ENCODE results near the gene ANKS3. TPM values are rescaled to one million over a fixed set of nuclear protein-coding genes. Genes with fewer than 3 reads are reported as not detected.
"Not testable (repeated sequence)": the region's sequence is repeated elsewhere in the genome, so short reads cannot be mapped to it uniquely, and the experiment has no call there.

ANKS3 gene
- total RNA-seq, 5 donors from 2014 or later (not counting 1 experiment from before 2014, with no cell fraction given) = 24.2 to 37.1 (median 32.2) TPM

- 85% methylated on average over 7 of the region's 15 CpGs for WGBS (ENCODE audit: insufficient coverage)
These were observed 83.5 kb downstream of the ANKS3 start for GRCh38 chr16:4650443-4651074.

GRCh38 chr16:4649744-4650442 lies 84.2 kb downstream of the ANKS3 start:
- no peak overlapping the region for H3K4me3 ChIP-seq (ENCODE audit: control insufficient read depth in 1 of 2, extremely low read depth in 1 of 2, low read length in 1 of 2)
- H3K27ac ChIP-seq (ENCODE audit: low read length) = no peak overlapping the region
- Mint-ChIP-seq H3K4me1 (peaks cover 37 to 47% (median 42%) of the 10 kb centered on the region in 3 donors), H3K27ac (peak overlapping the region; percentile 56 to 61), H3K4me3 (peak overlapping the region in 1 of 3 donors; percentile 51), H3K9me3 (no peaks in the 10 kb centered on the region), H3K27me3 (no peaks in the 10 kb centered on the region), H3K36me3 (peaks cover 13% of the 10 kb centered on the region)
- POLR2A ChIA-PET = interaction anchor here in 1 of 2 donors (0.7 kb wide), 1 partner anchor 17 kb away, joined by 4 read pairs; no protein-coding TSS in a partner anchor
- DNase-seq = peak in 7 of 35 experiments; percentile 15 to 32 (median 19)
- no peaks in the 10 kb centered on the region for H3K9me3 ChIP-seq
- H3K4me1 ChIP-seq (ENCODE audit: control insufficient read depth in 1 of 2, extremely low read depth in 1 of 2, insufficient read depth in 2 of 2, low read length in 2 of 2) = peaks cover 13 to 49% of the 10 kb centered on the region in 2 experiments
- peak in 3 of 4 experiments; percentile 23 to 43 (median 36) for ATAC-seq (replicated peaks in 1 of 4)
- peaks cover 8 to 39% of the 10 kb centered on the region in 2 donors for H3K36me3 ChIP-seq (ENCODE audit: control insufficient read depth in 2 of 2, extremely low read depth in 1 of 2, insufficient read depth in 1 of 2, low read length in 1 of 2)
- no peaks in the 10 kb centered on the region for H3K27me3 ChIP-seq (replicated peaks in 1 of 2; ENCODE audit: control insufficient read depth in 2 of 2, extremely low read depth in 1 of 2, insufficient read depth in 2 of 2, low read length in 1 of 2)
- WGBS (ENCODE audit: insufficient coverage) = 98% methylated on average over 10 of the region's 25 CpGs
- CTCF ChIA-PET = interaction anchor here (0.5 to 1.5 kb wide), 7 partner anchors 18 to 853 kb away, joined by 3 to 8 read pairs (median 5); partner anchors contain the start of gene MGRN1 (in 2 of the 2)

More at GRCh38 chr16:4650443-4651074, 83.5 kb downstream of the ANKS3 start:
- Mint-ChIP-seq H3K4me1 (peaks cover 34 to 42% (median 38%) of the 10 kb centered on the region in 3 donors), H3K4me3 (peak overlapping the region in 1 of 3 donors; percentile 51), H3K27ac (peak overlapping the region in 1 of 2 donors; percentile 61), H3K36me3 (peaks cover 13% of the 10 kb centered on the region)
- POLR2A ChIA-PET; H3K9me3 ChIP-seq; H3K4me3 ChIP-seq (ENCODE audit: control insufficient read depth in 1 of 2, extremely low read depth in 1 of 2, low read length in 1 of 2); H3K9me3 Mint-ChIP-seq; H3K27me3 ChIP-seq (replicated peaks in 1 of 2; ENCODE audit: control insufficient read depth in 2 of 2, extremely low read depth in 1 of 2, insufficient read depth in 2 of 2, low read length in 1 of 2); H3K27ac ChIP-seq (ENCODE audit: low read length); H3K27me3 Mint-ChIP-seq: not testable (repeated sequence)
- ATAC-seq (replicated peaks in 1 of 4) (peak; percentile 63 to 71 (median 65)), DNase-seq (peak; percentile 47 to 88 (median 70))
- CTCF ChIA-PET = interaction anchor here (0.5 to 1.5 kb wide), 4 partner anchors 19 to 145 kb away, joined by 5 to 8 read pairs (median 6); partner anchors contain the start of gene MGRN1 (in 1 of the 2)
- Histone ChIP-seq H3K4me1 (ENCODE audit: control insufficient read depth in 1 of 2, extremely low read depth in 1 of 2, insufficient read depth in 2 of 2, low read length in 2 of 2) (peaks cover 13 to 45% of the 10 kb centered on the region in 2 experiments), H3K36me3 (ENCODE audit: control insufficient read depth in 2 of 2, extremely low read depth in 1 of 2, insufficient read depth in 1 of 2, low read length in 1 of 2) (peaks cover 8 to 43% of the 10 kb centered on the region in 2 donors)

GRCh38 chr16:4648917-4649316 lies 85.2 kb downstream of the ANKS3 start:
- H3K27me3 Mint-ChIP-seq = no peaks in the 10 kb centered on the region
- ChIA-PET POLR2A (interaction anchor here in 1 of 2 donors (0.7 kb wide), 1 partner anchor 19 kb away, joined by 4 read pairs; no protein-coding TSS in a partner anchor), CTCF (interaction anchor here in 1 of 2 donors (0.8 kb wide), 1 partner anchor 25 kb away, joined by 3 read pairs; the partner anchor contains the start of gene MGRN1)
- H3K27ac ChIP-seq (ENCODE audit: low read length) = no peak overlapping the region
- over 99% methylated on average over 9 of the region's 13 CpGs for WGBS (ENCODE audit: insufficient coverage)
- peaks cover 13% of the 10 kb centered on the region for H3K36me3 Mint-ChIP-seq
- DNase-seq (no peak), ATAC-seq (replicated peaks in 1 of 4) (no peak)
- H3K4me3 ChIP-seq (ENCODE audit: control insufficient read depth in 1 of 2, extremely low read depth in 1 of 2, low read length in 1 of 2) = no peak overlapping the region
- H3K4me1 Mint-ChIP-seq = peaks cover 37 to 47% (median 42%) of the 10 kb centered on the region in 3 donors
- H3K4me1 ChIP-seq (ENCODE audit: control insufficient read depth in 1 of 2, extremely low read depth in 1 of 2, insufficient read depth in 2 of 2, low read length in 2 of 2) = peaks cover 13 to 49% of the 10 kb centered on the region in 2 experiments
- H3K4me3 Mint-ChIP-seq = peak overlapping the region in 1 of 3 donors; percentile 36
- no peaks in the 10 kb centered on the region for H3K9me3 Mint-ChIP-seq
- H3K36me3 ChIP-seq (ENCODE audit: control insufficient read depth in 2 of 2, extremely low read depth in 1 of 2, insufficient read depth in 1 of 2, low read length in 1 of 2) = peaks cover 8 to 29% of the 10 kb centered on the region in 2 donors
- no peaks in the 10 kb centered on the region for H3K9me3 ChIP-seq
- H3K27ac Mint-ChIP-seq = peak overlapping the region in 1 of 2 donors; percentile 52
- no peaks in the 10 kb centered on the region for H3K27me3 ChIP-seq (replicated peaks in 1 of 2; ENCODE audit: control insufficient read depth in 2 of 2, extremely low read depth in 1 of 2, insufficient read depth in 2 of 2, low read length in 1 of 2)

- H3K9me3 ChIP-seq = no peaks in the 10 kb centered on the region
- no peak overlapping the region for H3K27ac ChIP-seq (ENCODE audit: low read length)
- peaks cover 8 to 23% of the 10 kb centered on the region in 2 donors for H3K36me3 ChIP-seq (ENCODE audit: control insufficient read depth in 2 of 2, extremely low read depth in 1 of 2, insufficient read depth in 1 of 2, low read length in 1 of 2)
- Mint-ChIP-seq H3K27me3 (no peaks in the 10 kb centered on the region), H3K9me3 (no peaks in the 10 kb centered on the region), H3K36me3 (peaks cover 9% of the 10 kb centered on the region), H3K4me1 (peaks cover 37 to 47% (median 43%) of the 10 kb centered on the region in 3 donors), H3K4me3 (peak overlapping the region in 1 of 3 donors; percentile 55), H3K27ac (peak overlapping the region; percentile 66 to 71)
- no peak for DNase-seq
- no peaks in the 10 kb centered on the region for H3K27me3 ChIP-seq (replicated peaks in 1 of 2; ENCODE audit: control insufficient read depth in 2 of 2, extremely low read depth in 1 of 2, insufficient read depth in 2 of 2, low read length in 1 of 2)
- ChIA-PET POLR2A (no interaction called here), CTCF (interaction anchor here in 1 of 2 donors (0.7 kb wide), 1 partner anchor 295 kb away, joined by 3 read pairs; no protein-coding TSS in a partner anchor)
- WGBS (ENCODE audit: insufficient coverage) = 95% methylated on average over 8 of the region's 8 CpGs
- H3K4me1 ChIP-seq (ENCODE audit: control insufficient read depth in 1 of 2, extremely low read depth in 1 of 2, insufficient read depth in 2 of 2, low read length in 2 of 2) = peaks cover 13 to 49% of the 10 kb centered on the region in 2 experiments
- no peak overlapping the region for H3K4me3 ChIP-seq (ENCODE audit: control insufficient read depth in 1 of 2, extremely low read depth in 1 of 2, low read length in 1 of 2)
- peak in 1 of 4 experiments; percentile 3 for ATAC-seq (replicated peaks in 1 of 4)
These were observed 86.5 kb downstream of the ANKS3 start for GRCh38 chr16:4647644-4647980.

- CTCF ChIA-PET = no interaction called here
- Histone ChIP-seq H3K27me3 (replicated peaks in 1 of 2; ENCODE audit: control insufficient read depth in 2 of 2, extremely low read depth in 1 of 2, insufficient read depth in 2 of 2, low read length in 1 of 2) (no peaks in the 10 kb centered on the region), H3K4me3 (ENCODE audit: control insufficient read depth in 1 of 2, extremely low read depth in 1 of 2, low read length in 1 of 2) (no peak overlapping the region), H3K36me3 (ENCODE audit: control insufficient read depth in 2 of 2, extremely low read depth in 1 of 2, insufficient read depth in 1 of 2, low read length in 1 of 2) (peaks cover 5 to 17% of the 10 kb centered on the region in 2 donors), H3K27ac (ENCODE audit: low read length) (no peak overlapping the region), H3K4me1 (ENCODE audit: control insufficient read depth in 1 of 2, extremely low read depth in 1 of 2, insufficient read depth in 2 of 2, low read length in 2 of 2) (peaks cover 13 to 49% of the 10 kb centered on the region in 2 experiments), H3K9me3 (no peaks in the 10 kb centered on the region)
- peaks cover 37 to 47% (median 43%) of the 10 kb centered on the region in 3 donors for H3K4me1 Mint-ChIP-seq
- H3K4me3 Mint-ChIP-seq = peak overlapping the region in 1 of 3 donors; percentile 55
- no peaks in the 10 kb centered on the region for H3K27me3 Mint-ChIP-seq
- H3K36me3 Mint-ChIP-seq = peaks cover 9% of the 10 kb centered on the region
- H3K9me3 Mint-ChIP-seq = no peaks in the 10 kb centered on the region
- ATAC-seq (replicated peaks in 1 of 4) (peak in 3 of 4 experiments; percentile 25 to 71 (median 47)), DNase-seq (peak in 14 of 35 experiments; percentile 13 to 49 (median 32))
- H3K27ac Mint-ChIP-seq = peak overlapping the region; percentile 66 to 71
- POLR2A ChIA-PET = no interaction called here
- 66% methylated on average over 17 of the region's 22 CpGs for WGBS (ENCODE audit: insufficient coverage)
These were observed 87.1 kb downstream of the ANKS3 start for GRCh38 chr16:4646773-4647643.
